Thyroid gland (tissue), 4 donors: ENCODE data around the gene ACKR1. TPM values are rescaled to one million over a fixed set of nuclear protein-coding genes. Genes with fewer than 3 reads are reported as not detected.

Source experiments
- DNase-seq, 2 donors: peaks; one replicate each; pipeline ENCODE4 v3.0.0-alpha.2; 2019
- H3K27ac ChIP-seq, 3 donors: fragments of 200-600 bp; sonication (generic); 1 replicate in 2 of 3; 2 replicates in 1 of 3; pipeline ENCODE4 v1.5.1; 2016 to 2019; ENCODE audit warnings: mild to moderate bottlenecking in 1 of 3, moderate library complexity in 1 of 3
- H3K27me3 ChIP-seq: fragments of 200-600 bp; sonication (generic); one replicate; pipeline ENCODE4 v1.5.1; 2019
- H3K36me3 ChIP-seq, 2 donors: fragments of 200-600 bp; sonication (generic); one replicate each; pipeline ENCODE4 v1.5.1; 2016 to 2019
- H3K4me1 ChIP-seq, 2 donors: fragments of 200-600 bp; sonication (generic); one replicate each; pipeline ENCODE4 v1.5.1; 2017 to 2019
- H3K4me3 ChIP-seq, 3 donors: fragments of 200-600 bp; sonication (generic); replicated peaks in 1 of 3; 1 replicate in 2 of 3; 2 replicates in 1 of 3; pipeline ENCODE4 v1.5.1; 2016; ENCODE audit warnings: mild to moderate bottlenecking in 1 of 3
- H3K9me3 ChIP-seq: fragments of 200-600 bp; sonication (generic); one replicate; pipeline ENCODE4 v1.5.1; 2017
- POLR2A ChIP-seq, 2 donors: fragments of 450-650 bp; IDR thresholded peaks; one replicate each; pipeline ENCODE4 v1.6.1; 2017; ENCODE audit warnings: antibody characterized with exemption in 2 of 2, mild to moderate bottlenecking in 2 of 2, moderate library complexity in 1 of 2
- WGBS, 2 donors: methylation state at CpG; one replicate each; pipeline ENCODE4 v1.1.5; 2017; 5-methylcytosine and 5-hydroxymethylcytosine counted together
- intact Hi-C: fragments of 100-400 bp; cut with DNase I; formaldehyde crosslinking; loops from one replicate; pipeline ENCODE4 v1.15.1; 2023
- total RNA-seq, 4 donors: library from RNA; depleted of rRNA; stranded (reverse); fragments of >200 nt; gene quantifications; one replicate each; pipeline ENCODE4 v1.2.3, GENCODE V29; 2016
- TF ChIP-seq, protein P1 (sequence below), 6 experiments: fragments of 200-600 bp in 3 of 6; fragments of 450-650 bp in 3 of 6; sonication (generic) in 3 of 6; IDR thresholded peaks; one replicate each; pipeline ENCODE4 v1.5.1; 2016 to 2019; ENCODE audit warnings: antibody characterized with exemption in 6 of 6, mild to moderate bottlenecking in 2 of 6, inconsistent platforms in 1 of 6, moderate library complexity in 1 of 6

Gene ACKR1
- total RNA-seq, 4 donors from 2014 or later, result 13.3 to 37.4 (median 24.1) TPM

DNA sequence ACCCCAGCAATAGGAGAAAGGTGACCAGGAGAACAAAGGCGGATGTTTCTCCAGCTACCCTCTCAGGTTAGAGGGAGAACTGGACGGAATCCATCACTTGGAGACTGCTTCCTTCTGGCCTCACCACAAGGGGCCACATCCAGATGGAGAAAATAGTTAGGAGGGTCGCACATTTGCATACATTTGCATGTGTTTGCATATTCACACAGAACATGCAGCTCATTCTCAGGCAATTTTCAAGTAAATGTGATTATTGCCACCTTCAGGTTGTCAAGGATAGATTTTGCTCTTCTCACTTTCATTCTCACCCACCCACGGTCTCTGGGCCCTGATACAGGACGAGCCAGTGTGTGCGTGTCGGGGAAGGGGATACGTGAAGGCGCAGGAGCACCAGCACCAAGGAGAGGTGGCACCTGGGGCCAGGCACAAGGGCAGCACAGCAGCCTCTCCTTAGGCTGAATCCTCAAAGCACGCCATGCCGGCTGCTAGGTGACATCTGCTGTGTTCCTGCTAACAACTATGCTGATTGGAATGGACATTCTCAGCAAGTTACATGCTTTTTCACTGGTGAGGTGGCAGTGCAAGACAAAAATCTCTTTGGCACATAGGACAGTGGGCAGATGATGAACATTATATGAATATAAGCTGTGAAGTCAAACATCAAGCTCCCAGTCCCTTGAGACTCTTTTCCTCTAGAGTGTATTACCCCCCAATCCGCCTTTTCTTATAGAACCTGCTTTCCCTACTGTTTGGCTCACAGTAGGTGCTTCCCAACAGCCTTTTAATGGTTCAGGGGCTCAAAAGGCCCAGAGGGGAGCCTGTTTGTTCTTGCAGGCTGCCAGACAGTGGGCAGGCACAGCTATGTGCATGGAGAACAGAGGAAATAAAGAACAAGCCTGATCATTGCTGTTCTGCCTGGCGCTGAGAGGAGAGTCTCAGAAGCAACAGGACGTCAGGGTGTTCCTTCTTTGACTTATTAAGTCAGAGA lies 14.3 kb downstream of the ACKR1 start:
- no peak for DNase-seq
- H3K4me1 ChIP-seq, result no peaks in the 10 kb centered on the region
- intact Hi-C loops, result no loop called here
- TF ChIP-seq, protein P1, sequence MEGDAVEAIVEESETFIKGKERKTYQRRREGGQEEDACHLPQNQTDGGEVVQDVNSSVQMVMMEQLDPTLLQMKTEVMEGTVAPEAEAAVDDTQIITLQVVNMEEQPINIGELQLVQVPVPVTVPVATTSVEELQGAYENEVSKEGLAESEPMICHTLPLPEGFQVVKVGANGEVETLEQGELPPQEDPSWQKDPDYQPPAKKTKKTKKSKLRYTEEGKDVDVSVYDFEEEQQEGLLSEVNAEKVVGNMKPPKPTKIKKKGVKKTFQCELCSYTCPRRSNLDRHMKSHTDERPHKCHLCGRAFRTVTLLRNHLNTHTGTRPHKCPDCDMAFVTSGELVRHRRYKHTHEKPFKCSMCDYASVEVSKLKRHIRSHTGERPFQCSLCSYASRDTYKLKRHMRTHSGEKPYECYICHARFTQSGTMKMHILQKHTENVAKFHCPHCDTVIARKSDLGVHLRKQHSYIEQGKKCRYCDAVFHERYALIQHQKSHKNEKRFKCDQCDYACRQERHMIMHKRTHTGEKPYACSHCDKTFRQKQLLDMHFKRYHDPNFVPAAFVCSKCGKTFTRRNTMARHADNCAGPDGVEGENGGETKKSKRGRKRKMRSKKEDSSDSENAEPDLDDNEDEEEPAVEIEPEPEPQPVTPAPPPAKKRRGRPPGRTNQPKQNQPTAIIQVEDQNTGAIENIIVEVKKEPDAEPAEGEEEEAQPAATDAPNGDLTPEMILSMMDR (IDR thresholded peaks at IDR 0.05), result no peak
- TF ChIP-seq POLR2A (IDR thresholded peaks at IDR 0.05), result no peak
- WGBS, 2 donors, result 59 to 74% methylated on average over 14 of the region's 14 CpGs
- no peaks in the 10 kb centered on the region for H3K27me3 ChIP-seq
- H3K4me3 ChIP-seq, result no peak overlapping the region
- no peak overlapping the region for H3K27ac ChIP-seq
- H3K36me3 ChIP-seq, result no peaks in the 10 kb centered on the region
- no peaks in the 10 kb centered on the region for H3K9me3 ChIP-seq

DNA sequence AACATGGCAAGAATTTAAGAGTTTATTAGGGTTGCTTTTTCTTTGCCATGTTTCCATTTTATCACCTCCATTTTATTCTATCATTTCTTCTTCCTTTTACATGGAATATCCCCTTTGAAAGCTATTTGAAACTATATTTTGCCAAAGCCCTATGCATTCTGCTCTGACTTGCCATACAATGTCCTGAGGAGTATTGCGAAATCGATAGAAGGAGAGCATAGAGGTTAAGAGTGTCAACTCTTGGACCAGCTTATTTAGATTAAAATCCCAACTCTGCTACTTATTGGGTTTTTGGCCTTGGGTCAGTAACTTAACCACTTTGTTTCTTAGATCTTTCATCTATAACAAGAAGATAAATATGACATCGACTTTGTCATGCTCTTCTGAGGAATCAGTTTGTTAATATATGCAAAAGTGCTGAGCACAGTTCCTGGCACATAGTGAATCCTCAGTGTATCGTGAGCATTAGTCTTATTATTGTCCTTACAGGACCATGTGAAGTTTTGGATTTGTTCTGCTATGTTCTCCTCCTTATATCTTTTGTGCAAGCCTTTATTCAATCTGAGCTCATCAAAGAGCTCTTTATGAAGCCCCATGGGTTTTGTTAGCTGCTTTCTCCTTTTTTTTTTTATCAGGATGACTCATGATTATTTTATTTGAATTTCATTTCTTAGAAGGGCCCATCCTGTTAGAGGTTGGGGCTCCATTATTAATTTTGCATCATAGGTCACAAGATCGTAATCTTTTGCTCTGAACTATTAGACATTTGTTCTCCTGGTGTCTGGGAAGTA lies 17.6 kb downstream of the ACKR1 start:
- no peak for TF ChIP-seq POLR2A (IDR thresholded peaks at IDR 0.05)
- TF ChIP-seq, protein P1 (IDR thresholded peaks at IDR 0.05), result no peak
- Histone ChIP-seq H3K4me1 (no peaks in the 10 kb centered on the region), H3K27ac (no peak overlapping the region), H3K36me3 (no peaks in the 10 kb centered on the region), H3K27me3 (no peaks in the 10 kb centered on the region), H3K9me3 (no peaks in the 10 kb centered on the region), H3K4me3 (no peak overlapping the region)
- intact Hi-C loops, result no loop called here
- no peak for DNase-seq
- WGBS, 2 donors, result 83 to 89% methylated on average over 5 of the region's 5 CpGs

DNA sequence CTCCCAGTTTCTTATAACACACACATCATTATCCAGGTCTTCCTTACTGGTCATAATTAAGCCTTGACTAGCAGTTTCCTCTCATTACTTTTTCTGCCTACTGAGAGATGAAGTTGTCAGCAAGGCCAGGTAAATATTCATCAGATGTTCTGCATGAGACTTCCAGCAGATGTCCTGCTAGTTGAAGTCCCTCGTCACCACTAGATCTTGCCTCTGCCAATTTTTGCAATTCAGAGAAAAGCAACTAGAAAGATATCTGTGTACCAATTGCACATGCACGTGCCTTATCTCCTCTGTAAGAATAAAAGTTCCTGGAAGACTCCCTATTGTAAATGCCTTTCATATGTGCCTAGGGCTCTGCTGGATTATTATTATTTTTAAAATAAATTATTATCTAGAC lies 18.3 kb downstream of the ACKR1 start:
- TF ChIP-seq, protein P1 (IDR thresholded peaks at IDR 0.05), result no peak
- TF ChIP-seq POLR2A (IDR thresholded peaks at IDR 0.05), result no peak
- Histone ChIP-seq H3K36me3 (no peaks in the 10 kb centered on the region), H3K27me3 (no peaks in the 10 kb centered on the region), H3K27ac (no peak overlapping the region), H3K9me3 (no peaks in the 10 kb centered on the region), H3K4me3 (no peak overlapping the region), H3K4me1 (no peaks in the 10 kb centered on the region)
- intact Hi-C loops, result no loop called here
- no peak for DNase-seq
- WGBS, 2 donors, result 54 to 63% methylated on average over 2 of the region's 2 CpGs

DNA sequence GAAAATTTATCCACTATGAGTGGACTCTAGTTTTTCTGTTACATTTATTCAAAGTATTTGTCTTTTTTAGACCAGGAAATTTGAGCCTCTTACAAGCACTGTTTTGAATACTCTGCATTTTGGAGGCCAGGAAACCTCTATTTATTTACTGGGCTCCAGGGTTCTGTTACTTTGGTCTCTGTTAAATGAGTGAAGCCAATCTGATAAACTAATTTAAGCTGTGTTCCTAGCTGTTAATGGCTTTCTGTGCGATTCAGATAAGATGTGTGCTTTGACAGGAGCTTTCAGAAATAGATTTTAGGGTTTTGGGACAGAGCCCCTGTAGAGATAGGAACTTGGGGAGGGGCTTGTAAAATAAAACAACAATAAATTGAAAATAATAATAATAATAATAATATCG lies 23.9 kb downstream of the ACKR1 start:
- H3K4me1 ChIP-seq, result no peaks in the 10 kb centered on the region
- no peaks in the 10 kb centered on the region for H3K36me3 ChIP-seq
- 55 to 66% methylated on average over 2 of the region's 2 CpGs for WGBS, 2 donors
- no peak for DNase-seq
- no peak overlapping the region for H3K4me3 ChIP-seq
- H3K27me3 ChIP-seq, result no peaks in the 10 kb centered on the region
- TF ChIP-seq POLR2A (IDR thresholded peaks at IDR 0.05), result no peak
- TF ChIP-seq, protein P1 (IDR thresholded peaks at IDR 0.05), result no peak
- intact Hi-C loops, result no loop called here
- H3K9me3 ChIP-seq, result no peaks in the 10 kb centered on the region
- H3K27ac ChIP-seq, result no peak overlapping the region
